Measurements from ENCODE around the gene GAS2. TPM values are rescaled to one million over a fixed set of nuclear protein-coding genes. Genes with fewer than 3 reads are reported as not detected.

The GAS2 gene
- total RNA-seq, 1 donor from 2014 or later = 1.4 TPM

- DNase-seq (ENCODE audit: low spot score) = no peak
- peaks cover 3% of the 10 kb centered on the region for H3K9me3 Mint-ChIP-seq (ENCODE audit: unreplicated experiment)
- peaks cover 4% of the 10 kb centered on the region for H3K36me3 Mint-ChIP-seq (ENCODE audit: low read depth, unreplicated experiment)
- no peak for TF ChIP-seq CTCF (IDR thresholded peaks at IDR 0.05; ENCODE audit: unreplicated experiment)
- no peak overlapping the region for H3K4me3 Mint-ChIP-seq (ENCODE audit: unreplicated experiment)
- H3K27ac Mint-ChIP-seq (ENCODE audit: unreplicated experiment) = no peak overlapping the region
- peaks cover 13% of the 10 kb centered on the region for H3K4me1 Mint-ChIP-seq (ENCODE audit: unreplicated experiment)
- H3K27me3 Mint-ChIP-seq (ENCODE audit: unreplicated experiment) = no peaks in the 10 kb centered on the region
These were observed 142.3 kb downstream of the GAS2 start for GRCh38 chr11:22808571-22809197.

- no peak for DNase-seq (ENCODE audit: low spot score)
- Mint-ChIP-seq H3K36me3 (ENCODE audit: low read depth, unreplicated experiment) (peaks cover 4% of the 10 kb centered on the region), H3K4me1 (ENCODE audit: unreplicated experiment) (peaks cover 17% of the 10 kb centered on the region), H3K4me3 (ENCODE audit: unreplicated experiment) (no peak overlapping the region), H3K9me3 (ENCODE audit: unreplicated experiment) (peaks cover 3% of the 10 kb centered on the region), H3K27me3 (ENCODE audit: unreplicated experiment) (no peaks in the 10 kb centered on the region), H3K27ac (ENCODE audit: unreplicated experiment) (no peak overlapping the region)
- no peak for TF ChIP-seq CTCF (IDR thresholded peaks at IDR 0.05; ENCODE audit: unreplicated experiment)
These were observed 143.5 kb downstream of the GAS2 start for GRCh38 chr11:22809893-22810292.

GRCh38 chr11:22822203-22822602 is 155.8 kb downstream of the GAS2 start:
- no peaks in the 10 kb centered on the region for H3K4me1 Mint-ChIP-seq (ENCODE audit: unreplicated experiment)
- H3K9me3 Mint-ChIP-seq (ENCODE audit: unreplicated experiment) = no peaks in the 10 kb centered on the region
- TF ChIP-seq CTCF (IDR thresholded peaks at IDR 0.05; ENCODE audit: unreplicated experiment) = no peak
- no peaks in the 10 kb centered on the region for H3K27me3 Mint-ChIP-seq (ENCODE audit: unreplicated experiment)
- no peak overlapping the region for H3K27ac Mint-ChIP-seq (ENCODE audit: unreplicated experiment)
- DNase-seq (ENCODE audit: low spot score) = no peak
- no peak overlapping the region for H3K4me3 Mint-ChIP-seq (ENCODE audit: unreplicated experiment)
- no peaks in the 10 kb centered on the region for H3K36me3 Mint-ChIP-seq (ENCODE audit: low read depth, unreplicated experiment)

GRCh38 chr11:22828373-22828772 is 162.0 kb downstream of the GAS2 start:
- TF ChIP-seq CTCF (IDR thresholded peaks at IDR 0.05; ENCODE audit: unreplicated experiment) = no peak
- peak overlapping the region; percentile 94 for H3K4me3 Mint-ChIP-seq (ENCODE audit: unreplicated experiment)
- H3K27me3 Mint-ChIP-seq (ENCODE audit: unreplicated experiment) = peaks cover 3% of the 10 kb centered on the region
- no peaks in the 10 kb centered on the region for H3K36me3 Mint-ChIP-seq (ENCODE audit: low read depth, unreplicated experiment)
- peaks cover 2% of the 10 kb centered on the region for H3K4me1 Mint-ChIP-seq (ENCODE audit: unreplicated experiment)
- no peaks in the 10 kb centered on the region for H3K9me3 Mint-ChIP-seq (ENCODE audit: unreplicated experiment)
- no peak for DNase-seq (ENCODE audit: low spot score)
- H3K27ac Mint-ChIP-seq (ENCODE audit: unreplicated experiment) = no peak overlapping the region

GRCh38 chr11:22829231-22830081 is 163.0 kb downstream of the GAS2 start, which contains the start of gene SVIP:
SVIP (minus strand) TSS chr11:22829801; CDS start chr11:22829748, 53 bp downstream.
- TF ChIP-seq CTCF (IDR thresholded peaks at IDR 0.05; ENCODE audit: unreplicated experiment) = peak; percentile 69
- Mint-ChIP-seq H3K27ac (ENCODE audit: unreplicated experiment) (no peak within 1 kb of the TSS), H3K27me3 (ENCODE audit: unreplicated experiment) (peaks cover 3% of the 10 kb centered on the region), H3K4me1 (ENCODE audit: unreplicated experiment) (peaks cover 2% of the 10 kb centered on the region), H3K4me3 (ENCODE audit: unreplicated experiment) (peak within 1 kb of the TSS; percentile 94), H3K9me3 (ENCODE audit: unreplicated experiment) (no peaks in the 10 kb centered on the region), H3K36me3 (ENCODE audit: low read depth, unreplicated experiment) (no peaks in the 10 kb centered on the region)
- DNase-seq (ENCODE audit: low spot score) = peak; percentile 99

Measured in endothelial cell (in vitro differentiated cells).